GM12874 (cell line): ENCODE results near the gene PXYLP1.

ENCODE experiments used
- CTCF ChIP-seq: IDR thresholded peaks from 2 replicates; pipeline ENCODE4 v1.5.1; 2011; ENCODE audit warnings: low read depth, mild to moderate bottlenecking, control low read depth, low read length, moderate library complexity; ENCODE audit not compliant: insufficient read depth

Gene PXYLP1

DNA sequence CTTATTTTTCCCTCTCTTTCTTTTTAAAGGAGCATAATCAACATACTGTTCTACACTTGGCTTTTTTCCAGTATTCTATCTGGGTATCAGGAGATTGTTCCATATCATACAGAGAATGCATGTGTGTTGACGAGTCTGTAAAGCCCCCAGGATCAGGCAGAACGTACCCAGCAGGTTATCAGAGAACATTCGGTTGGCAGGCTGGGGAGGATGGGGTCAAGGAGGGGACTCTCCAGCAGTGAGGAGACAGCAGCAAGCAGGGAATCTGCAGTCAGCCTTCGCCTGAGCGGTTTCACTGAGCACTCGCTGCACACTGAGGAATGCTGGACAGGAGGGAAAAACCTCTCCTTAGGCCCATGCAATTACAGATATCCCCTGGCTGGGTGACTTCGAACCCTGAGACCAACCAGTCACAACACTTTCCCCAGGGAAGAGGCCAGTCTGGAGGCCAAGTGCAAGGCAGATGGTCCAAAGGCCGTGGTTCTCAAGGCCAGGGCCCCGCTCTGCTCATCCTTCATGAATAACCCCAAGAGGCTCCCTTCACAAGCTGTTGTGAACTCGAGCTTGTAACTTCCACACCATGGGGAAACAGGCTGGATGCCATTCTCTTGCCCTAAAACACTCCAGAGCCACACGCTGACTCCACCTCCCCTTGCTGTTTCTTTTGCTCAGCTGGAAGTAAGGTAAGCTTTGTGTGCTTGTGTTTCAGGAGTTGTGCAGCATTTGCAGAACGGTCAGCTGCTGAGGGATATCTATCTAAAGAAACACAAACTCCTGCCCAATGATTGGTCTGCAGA, 60.1 kb downstream of the PXYLP1 start:
- TF ChIP-seq CTCF, result no peak

DNA sequence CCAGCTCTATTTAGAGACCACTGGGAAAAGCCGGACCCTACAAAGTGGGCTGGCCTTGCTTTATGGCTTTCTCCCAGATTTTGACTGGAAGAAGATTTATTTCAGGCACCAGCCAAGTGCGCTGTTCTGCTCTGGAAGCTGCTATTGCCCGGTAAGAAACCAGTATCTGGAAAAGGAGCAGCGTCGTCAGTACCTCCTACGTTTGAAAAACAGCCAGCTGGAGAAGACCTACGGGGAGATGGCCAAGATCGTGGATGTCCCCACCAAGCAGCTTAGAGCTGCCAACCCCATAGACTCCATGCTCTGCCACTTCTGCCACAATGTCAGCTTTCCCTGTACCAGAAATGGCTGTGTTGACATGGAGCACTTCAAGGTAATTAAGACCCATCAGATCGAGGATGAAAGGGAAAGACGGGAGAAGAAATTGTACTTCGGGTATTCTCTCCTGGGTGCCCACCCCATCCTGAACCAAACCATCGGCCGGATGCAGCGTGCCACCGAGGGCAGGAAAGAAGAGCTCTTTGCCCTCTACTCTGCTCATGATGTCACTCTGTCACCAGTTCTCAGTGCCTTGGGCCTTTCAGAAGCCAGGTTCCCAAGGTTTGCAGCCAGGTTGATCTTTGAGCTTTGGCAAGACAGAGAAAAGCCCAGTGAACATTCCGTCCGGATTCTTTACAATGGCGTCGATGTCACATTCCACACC, 60.9 kb downstream of the PXYLP1 start:
- no peak for TF ChIP-seq CTCF

- TF ChIP-seq CTCF, result no peak
These were observed 62.7 kb downstream of the PXYLP1 start for GRCh38 chr3:141294301-141294700.

DNA sequence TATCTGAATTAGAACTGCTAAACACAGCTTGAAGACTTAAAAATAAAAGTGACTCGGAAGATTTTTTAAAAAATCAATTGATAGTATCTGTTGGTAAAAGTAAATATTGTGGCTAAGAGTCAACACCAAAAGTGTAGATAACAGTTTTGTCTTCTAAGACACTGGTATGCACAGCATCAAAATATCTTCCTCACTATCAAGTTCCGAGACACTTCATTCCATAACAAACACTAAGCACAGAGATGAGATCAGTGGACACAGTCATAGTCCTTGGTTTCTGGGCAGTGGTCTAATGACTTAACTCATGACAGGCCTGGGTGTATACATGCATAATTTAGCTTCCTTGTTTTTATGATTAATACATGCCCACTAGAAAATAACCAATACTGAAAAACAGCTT, 63.2 kb downstream of the PXYLP1 start:
- no peak for TF ChIP-seq CTCF

DNA sequence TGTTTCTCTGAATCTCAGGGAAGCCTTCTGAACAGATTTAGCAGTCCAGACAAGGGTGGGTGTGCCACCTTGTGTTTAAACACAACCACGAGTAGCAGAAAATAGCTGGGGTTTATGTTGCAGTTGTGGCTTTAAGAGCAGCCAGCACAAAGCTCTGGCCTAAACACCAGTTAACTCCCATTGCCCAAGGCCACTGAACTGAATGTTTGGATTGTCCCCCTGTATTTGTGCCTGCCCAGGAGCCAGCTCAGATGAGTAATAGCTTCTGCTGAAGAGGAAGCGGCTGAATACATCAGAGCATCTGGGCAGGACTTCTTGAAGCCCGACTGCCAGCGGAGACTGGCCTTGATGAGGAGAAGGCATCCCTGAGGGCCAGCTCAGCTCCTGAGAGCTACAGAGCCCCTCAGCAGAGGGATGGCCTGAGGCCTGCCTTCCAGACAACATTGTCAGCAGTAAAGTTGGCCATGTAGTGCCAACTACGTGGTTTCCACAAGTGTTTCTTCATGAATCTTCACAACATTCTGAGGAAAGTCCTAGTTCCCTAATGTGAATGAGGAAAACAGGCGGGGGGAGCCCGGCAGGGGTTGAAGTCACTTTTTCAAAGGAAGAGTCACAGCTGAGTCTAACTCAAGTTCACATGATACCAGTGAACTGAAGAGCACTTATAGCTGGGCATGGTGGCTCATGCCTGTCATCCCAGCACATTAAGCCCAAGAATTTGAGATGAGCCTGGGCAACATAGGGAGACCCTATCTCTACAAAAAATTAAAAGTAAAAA, 70.9 kb downstream of the PXYLP1 start:
- TF ChIP-seq CTCF, result no peak

DNA sequence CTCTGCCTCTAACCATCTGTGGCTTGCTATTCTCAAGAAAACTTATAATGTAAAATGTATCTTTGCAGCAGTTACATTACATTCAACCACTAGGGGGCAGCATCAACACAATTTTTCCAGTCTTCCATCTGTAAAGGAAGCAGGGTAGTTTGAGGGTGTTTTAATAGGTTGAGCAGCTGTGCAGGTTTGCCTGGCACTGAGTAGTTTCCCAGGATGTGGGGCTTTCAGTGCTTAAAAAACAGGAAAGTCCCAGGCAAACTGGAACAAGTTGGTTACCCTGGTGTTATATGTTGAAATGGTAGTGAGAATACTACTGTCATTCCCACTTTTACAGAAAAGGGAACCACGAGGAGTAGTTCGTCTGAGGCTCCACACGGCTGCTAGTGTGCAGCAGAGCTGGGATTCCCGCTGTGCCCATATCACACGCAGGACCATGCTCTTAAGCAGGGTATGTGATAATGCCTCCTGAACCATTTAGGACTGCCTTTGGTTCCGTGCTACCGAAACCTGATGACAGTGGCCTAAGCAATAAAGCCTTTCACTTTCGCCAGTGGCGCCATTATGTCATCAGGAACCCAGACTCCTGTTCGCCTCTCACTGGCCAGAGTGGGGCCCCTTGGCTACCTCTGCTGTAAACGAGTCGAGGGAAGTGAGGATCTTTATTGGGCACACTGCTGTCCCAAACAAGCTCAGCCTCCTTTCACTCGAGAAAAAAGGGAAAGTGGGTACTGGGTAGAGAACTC, 72.0 kb downstream of the PXYLP1 start:
- peak; percentile 52 for TF ChIP-seq CTCF
